Panc1 (cell line): Measurements from ENCODE around the gene CLPTM1. TPM values are rescaled to one million over a fixed set of nuclear protein-coding genes. Genes with fewer than 3 reads are reported as not detected.
"Not testable (repeated sequence)": the region's sequence is repeated elsewhere in the genome, so short reads cannot be mapped to it uniquely, and the experiment has no call there.

ENCODE experiments used
- ATAC-seq: fragments of 200-7000 bp; cut with Tn5 transposase; 2 replicates; pipeline ENCODE4 v1.9.1; 2020; ENCODE audit warnings: mild to moderate bottlenecking, moderate library complexity
- BruUV-seq: library from RNA; stranded (reverse); fragments of 400-500 nt; replicated peaks from 2 replicates; lab custom pipeline; 2021; lab: Mats Ljungman, UMichigan
- CTCF ChIA-PET: fragments of 300-600 bp; sonication (Branson Sonifier 250); formaldehyde crosslinking; loops from one replicate; lab custom pipeline; 2022; ENCODE audit warnings: antibody characterized with exemption; lab: Charles Lee
- POLR2A ChIA-PET: fragments of 300-600 bp; sonication (Branson Sonifier 250); formaldehyde crosslinking; loops from one replicate; lab custom pipeline; 2022; ENCODE audit warnings: antibody characterized with exemption; lab: Charles Lee
- DNase-seq: peaks from one replicate; pipeline ENCODE4 v3.0.0-alpha.2; 2010; ENCODE audit warnings: low read depth, low spot score
- H3K27ac ChIP-seq: 2 replicates; pipeline ENCODE4 v1.5.1; 2011; ENCODE audit warnings: mild to moderate bottlenecking, low read length, inconsistent platforms
- H3K27me3 ChIP-seq: fragments of 200-500 bp; sonication (Bioruptor generic); 2 replicates; pipeline ENCODE4 v1.6.0; 2014; ENCODE audit warnings: low read length, inconsistent platforms; ENCODE audit not compliant: control insufficient read depth, insufficient read depth
- H3K36me3 ChIP-seq: fragments of 200-500 bp; sonication (Bioruptor generic); 2 replicates; pipeline ENCODE4 v1.5.1; 2014; ENCODE audit warnings: inconsistent platforms, mild to moderate bottlenecking, low read length, moderate library complexity; ENCODE audit not compliant: control insufficient read depth, insufficient read depth
- H3K4me1 ChIP-seq: 2 replicates; pipeline ENCODE4 v1.5.1; 2011; ENCODE audit warnings: inconsistent platforms, mild to moderate bottlenecking, low read length, moderate library complexity; ENCODE audit not compliant: control insufficient read depth, insufficient read depth
- H3K4me3 ChIP-seq, 2 experiments: 2 replicates each; pipeline ENCODE4 v1.5.1; 2011 to 2012; ENCODE audit warnings: low read depth in 2 of 2, low read length in 2 of 2, mild to moderate bottlenecking in 2 of 2, inconsistent platforms in 1 of 2, moderate library complexity in 1 of 2
- H3K9me3 ChIP-seq: fragments of 200-500 bp; sonication (Bioruptor generic); 2 replicates; pipeline ENCODE4 v1.5.1; 2014; ENCODE audit warnings: low read depth, mild to moderate bottlenecking, inconsistent platforms, low read length, moderate library complexity; ENCODE audit not compliant: control insufficient read depth, insufficient read depth
- POLR2AphosphoS5 ChIP-seq: IDR thresholded peaks from 2 replicates; pipeline ENCODE4 v1.6.1; 2012; ENCODE audit warnings: mild to moderate bottlenecking, low read depth, low read length, moderate library complexity
- SIN3A ChIP-seq: IDR thresholded peaks from 2 replicates; pipeline ENCODE4 v1.6.1; 2012; ENCODE audit warnings: low read depth, mild to moderate bottlenecking, low read length, moderate library complexity, borderline replicate concordance; ENCODE audit not compliant: insufficient read depth
- TCF7L2 ChIP-seq: IDR thresholded peaks from 2 replicates; pipeline ENCODE4 v1.6.1; 2011; ENCODE audit warnings: mild to moderate bottlenecking, low read depth, low read length, inconsistent platforms
- in situ Hi-C: cut with HindIII; loops from 2 replicates; pipeline ENCODE4 v1.10.0; 2016; ENCODE audit warnings: low sequenced_read_pairs, low pct_unique_long_range_greater_than_20kb
- intact Hi-C: fragments of 100-400 bp; cut with micrococcal nuclease; formaldehyde crosslinking; loops from one replicate; pipeline ENCODE4 v1.10.0; 2022; ENCODE audit not compliant: unreplicated experiment
- total RNA-seq: library from RNA; stranded (reverse); gene quantifications from one replicate; pipeline ENCODE4 v1.2.1, GENCODE V29; 2021; ENCODE audit not compliant: unreplicated experiment
- TF ChIP-seq, protein P1 (sequence below), 2 experiments: IDR thresholded peaks; 2 replicates each; pipeline ENCODE4 v1.6.1; 2011 to 2012; ENCODE audit warnings: low read depth in 2 of 2, control low read depth in 1 of 2, low read length in 1 of 2, mild to moderate bottlenecking in 1 of 2, moderate library complexity in 1 of 2; ENCODE audit not compliant: insufficient read depth in 1 of 2
- TF ChIP-seq, protein P2 (sequence below): fragments of 450-650 bp; IDR thresholded peaks from 2 replicates; pipeline ENCODE4 v1.5.1; 2017; ENCODE audit warnings: mild to moderate bottlenecking

Gene CLPTM1
- total RNA-seq, 1 experiment from 2014 or later = 98.4 TPM

DNA sequence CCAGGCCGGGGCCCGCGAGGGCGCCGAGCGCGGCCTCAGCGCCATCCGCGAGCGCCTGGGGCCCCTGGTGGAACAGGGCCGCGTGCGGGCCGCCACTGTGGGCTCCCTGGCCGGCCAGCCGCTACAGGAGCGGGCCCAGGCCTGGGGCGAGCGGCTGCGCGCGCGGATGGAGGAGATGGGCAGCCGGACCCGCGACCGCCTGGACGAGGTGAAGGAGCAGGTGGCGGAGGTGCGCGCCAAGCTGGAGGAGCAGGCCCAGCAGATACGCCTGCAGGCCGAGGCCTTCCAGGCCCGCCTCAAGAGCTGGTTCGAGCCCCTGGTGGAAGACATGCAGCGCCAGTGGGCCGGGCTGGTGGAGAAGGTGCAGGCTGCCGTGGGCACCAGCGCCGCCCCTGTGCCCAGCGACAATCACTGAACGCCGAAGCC lies 46.3 kb upstream of the CLPTM1 start:
- H3K4me1 ChIP-seq = peaks cover 11% of the 10 kb centered on the region
- intact Hi-C loops = no loop called here
- no peaks in the 10 kb centered on the region for H3K9me3 ChIP-seq
- DNase-seq = no peak
- TSS peak; percentile 96 for BruUV-seq
- in situ Hi-C loops = no loop called here
- TF ChIP-seq, protein P1, sequence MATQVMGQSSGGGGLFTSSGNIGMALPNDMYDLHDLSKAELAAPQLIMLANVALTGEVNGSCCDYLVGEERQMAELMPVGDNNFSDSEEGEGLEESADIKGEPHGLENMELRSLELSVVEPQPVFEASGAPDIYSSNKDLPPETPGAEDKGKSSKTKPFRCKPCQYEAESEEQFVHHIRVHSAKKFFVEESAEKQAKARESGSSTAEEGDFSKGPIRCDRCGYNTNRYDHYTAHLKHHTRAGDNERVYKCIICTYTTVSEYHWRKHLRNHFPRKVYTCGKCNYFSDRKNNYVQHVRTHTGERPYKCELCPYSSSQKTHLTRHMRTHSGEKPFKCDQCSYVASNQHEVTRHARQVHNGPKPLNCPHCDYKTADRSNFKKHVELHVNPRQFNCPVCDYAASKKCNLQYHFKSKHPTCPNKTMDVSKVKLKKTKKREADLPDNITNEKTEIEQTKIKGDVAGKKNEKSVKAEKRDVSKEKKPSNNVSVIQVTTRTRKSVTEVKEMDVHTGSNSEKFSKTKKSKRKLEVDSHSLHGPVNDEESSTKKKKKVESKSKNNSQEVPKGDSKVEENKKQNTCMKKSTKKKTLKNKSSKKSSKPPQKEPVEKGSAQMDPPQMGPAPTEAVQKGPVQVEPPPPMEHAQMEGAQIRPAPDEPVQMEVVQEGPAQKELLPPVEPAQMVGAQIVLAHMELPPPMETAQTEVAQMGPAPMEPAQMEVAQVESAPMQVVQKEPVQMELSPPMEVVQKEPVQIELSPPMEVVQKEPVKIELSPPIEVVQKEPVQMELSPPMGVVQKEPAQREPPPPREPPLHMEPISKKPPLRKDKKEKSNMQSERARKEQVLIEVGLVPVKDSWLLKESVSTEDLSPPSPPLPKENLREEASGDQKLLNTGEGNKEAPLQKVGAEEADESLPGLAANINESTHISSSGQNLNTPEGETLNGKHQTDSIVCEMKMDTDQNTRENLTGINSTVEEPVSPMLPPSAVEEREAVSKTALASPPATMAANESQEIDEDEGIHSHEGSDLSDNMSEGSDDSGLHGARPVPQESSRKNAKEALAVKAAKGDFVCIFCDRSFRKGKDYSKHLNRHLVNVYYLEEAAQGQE (IDR thresholded peaks at IDR 0.05; ENCODE audit: insufficient read depth in 1 of 2, low read depth in 2 of 2, low read length in 1 of 2) = no peak
- TF ChIP-seq SIN3A = no peak
- no peak for TF ChIP-seq POLR2AphosphoS5
- no peak for TF ChIP-seq TCF7L2
- TF ChIP-seq, protein P2, sequence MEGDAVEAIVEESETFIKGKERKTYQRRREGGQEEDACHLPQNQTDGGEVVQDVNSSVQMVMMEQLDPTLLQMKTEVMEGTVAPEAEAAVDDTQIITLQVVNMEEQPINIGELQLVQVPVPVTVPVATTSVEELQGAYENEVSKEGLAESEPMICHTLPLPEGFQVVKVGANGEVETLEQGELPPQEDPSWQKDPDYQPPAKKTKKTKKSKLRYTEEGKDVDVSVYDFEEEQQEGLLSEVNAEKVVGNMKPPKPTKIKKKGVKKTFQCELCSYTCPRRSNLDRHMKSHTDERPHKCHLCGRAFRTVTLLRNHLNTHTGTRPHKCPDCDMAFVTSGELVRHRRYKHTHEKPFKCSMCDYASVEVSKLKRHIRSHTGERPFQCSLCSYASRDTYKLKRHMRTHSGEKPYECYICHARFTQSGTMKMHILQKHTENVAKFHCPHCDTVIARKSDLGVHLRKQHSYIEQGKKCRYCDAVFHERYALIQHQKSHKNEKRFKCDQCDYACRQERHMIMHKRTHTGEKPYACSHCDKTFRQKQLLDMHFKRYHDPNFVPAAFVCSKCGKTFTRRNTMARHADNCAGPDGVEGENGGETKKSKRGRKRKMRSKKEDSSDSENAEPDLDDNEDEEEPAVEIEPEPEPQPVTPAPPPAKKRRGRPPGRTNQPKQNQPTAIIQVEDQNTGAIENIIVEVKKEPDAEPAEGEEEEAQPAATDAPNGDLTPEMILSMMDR = no peak
- H3K4me3 ChIP-seq = no peak overlapping the region
- no peak for ATAC-seq
- POLR2A ChIA-PET = no interaction called here
- CTCF ChIA-PET = no interaction called here
- H3K27ac ChIP-seq = no peak overlapping the region
- no peaks in the 10 kb centered on the region for H3K36me3 ChIP-seq
- H3K27me3 ChIP-seq = no peaks in the 10 kb centered on the region

DNA sequence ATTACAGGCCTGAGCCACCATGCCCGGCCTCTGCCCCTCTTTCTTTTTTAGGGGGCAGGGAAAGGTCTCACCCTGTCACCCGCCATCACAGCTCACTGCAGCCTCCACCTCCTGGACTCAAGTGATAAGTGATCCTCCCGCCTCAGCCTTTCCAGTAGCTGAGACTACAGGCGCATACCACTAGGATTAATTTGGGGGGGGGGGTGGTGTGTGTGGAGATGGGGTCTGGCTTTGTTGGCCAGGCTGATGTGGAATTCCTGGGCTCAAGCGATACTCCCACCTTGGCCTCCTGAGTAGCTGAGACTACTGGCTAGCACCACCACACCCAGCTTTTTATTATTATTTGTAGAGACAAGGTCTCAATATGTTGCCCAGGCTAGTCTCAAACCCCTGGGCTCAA lies 45.4 kb upstream of the CLPTM1 start:
- CTCF ChIA-PET = no interaction called here
- no peaks in the 10 kb centered on the region for H3K27me3 ChIP-seq
- intact Hi-C loops = no loop called here
- ATAC-seq (no peak), DNase-seq (no peak)
- in situ Hi-C loops = no loop called here
- peaks cover 14% of the 10 kb centered on the region; the same call in 1 of the 2 replicates for H3K4me1 ChIP-seq
- no peak overlapping the region for H3K27ac ChIP-seq
- H3K36me3 ChIP-seq = no peaks in the 10 kb centered on the region
- TF ChIP-seq TCF7L2 (no peak), SIN3A (no peak), POLR2AphosphoS5 (no peak)
- no peaks in the 10 kb centered on the region for H3K9me3 ChIP-seq
- BruUV-seq = no TSS peak
- POLR2A ChIA-PET = no interaction called here
- no peak overlapping the region for H3K4me3 ChIP-seq

DNA sequence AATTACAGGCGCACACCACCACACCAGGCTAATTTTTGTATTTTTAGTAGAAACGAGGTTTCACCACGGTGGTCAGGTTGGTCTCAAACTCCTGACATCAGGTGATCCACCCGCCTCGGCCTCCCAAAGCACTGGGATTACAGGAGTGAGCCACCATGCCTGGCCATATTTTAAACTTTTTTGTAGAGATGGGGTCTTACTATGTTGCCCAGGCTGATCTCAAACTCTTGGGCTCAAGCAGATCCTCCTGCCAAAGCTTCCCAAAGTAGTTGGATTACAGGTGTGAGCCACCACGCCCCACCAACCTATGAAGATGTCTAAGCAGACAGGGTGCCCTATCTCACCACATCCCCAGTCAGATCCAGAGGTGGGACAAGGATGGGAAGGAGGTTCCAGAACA lies 43.3 kb upstream of the CLPTM1 start:
- H3K27ac ChIP-seq, DNase-seq, H3K4me3 ChIP-seq, BruUV-seq, H3K27me3 ChIP-seq, H3K9me3 ChIP-seq, POLR2A ChIA-PET, in situ Hi-C loops, H3K36me3 ChIP-seq, ATAC-seq, CTCF ChIA-PET, intact Hi-C loops: not testable (repeated sequence)
- H3K4me1 ChIP-seq = peaks cover 10% of the 10 kb centered on the region; the same call in 1 of the 2 replicates
